ENCODE data around the gene ARL15. TPM values are rescaled to one million over a fixed set of nuclear protein-coding genes. Genes with fewer than 3 reads are reported as not detected.

Gene ARL15
- total and polyA plus RNA-seq, 9 of the 15 experiments (the other 6 are each of a cell fraction or from before 2014, with no cell fraction given), result 18.5 to 80.4 (median 57.0) TPM

DNA sequence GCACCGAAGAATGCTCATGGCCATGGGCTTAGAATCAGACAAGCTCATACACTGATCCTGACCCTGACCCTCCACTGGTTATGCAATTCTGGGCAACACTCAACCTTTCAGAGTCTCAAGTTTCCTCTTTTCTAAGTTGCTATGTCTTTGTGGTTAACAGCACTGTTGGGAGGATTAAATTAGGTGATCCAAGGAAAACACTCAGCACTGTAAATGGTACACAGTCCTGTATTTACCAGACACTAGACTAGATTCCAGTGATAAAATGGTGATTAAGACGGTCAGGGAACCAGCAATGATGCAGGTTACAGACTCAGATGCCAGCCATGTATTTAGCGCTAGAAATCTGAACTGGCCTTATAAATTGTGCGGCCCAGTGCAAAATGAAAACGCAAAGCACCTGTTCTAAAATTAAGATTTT is 8.1 kb downstream of the ARL15 start (continued):
- TF ChIP-seq, protein P1, sequence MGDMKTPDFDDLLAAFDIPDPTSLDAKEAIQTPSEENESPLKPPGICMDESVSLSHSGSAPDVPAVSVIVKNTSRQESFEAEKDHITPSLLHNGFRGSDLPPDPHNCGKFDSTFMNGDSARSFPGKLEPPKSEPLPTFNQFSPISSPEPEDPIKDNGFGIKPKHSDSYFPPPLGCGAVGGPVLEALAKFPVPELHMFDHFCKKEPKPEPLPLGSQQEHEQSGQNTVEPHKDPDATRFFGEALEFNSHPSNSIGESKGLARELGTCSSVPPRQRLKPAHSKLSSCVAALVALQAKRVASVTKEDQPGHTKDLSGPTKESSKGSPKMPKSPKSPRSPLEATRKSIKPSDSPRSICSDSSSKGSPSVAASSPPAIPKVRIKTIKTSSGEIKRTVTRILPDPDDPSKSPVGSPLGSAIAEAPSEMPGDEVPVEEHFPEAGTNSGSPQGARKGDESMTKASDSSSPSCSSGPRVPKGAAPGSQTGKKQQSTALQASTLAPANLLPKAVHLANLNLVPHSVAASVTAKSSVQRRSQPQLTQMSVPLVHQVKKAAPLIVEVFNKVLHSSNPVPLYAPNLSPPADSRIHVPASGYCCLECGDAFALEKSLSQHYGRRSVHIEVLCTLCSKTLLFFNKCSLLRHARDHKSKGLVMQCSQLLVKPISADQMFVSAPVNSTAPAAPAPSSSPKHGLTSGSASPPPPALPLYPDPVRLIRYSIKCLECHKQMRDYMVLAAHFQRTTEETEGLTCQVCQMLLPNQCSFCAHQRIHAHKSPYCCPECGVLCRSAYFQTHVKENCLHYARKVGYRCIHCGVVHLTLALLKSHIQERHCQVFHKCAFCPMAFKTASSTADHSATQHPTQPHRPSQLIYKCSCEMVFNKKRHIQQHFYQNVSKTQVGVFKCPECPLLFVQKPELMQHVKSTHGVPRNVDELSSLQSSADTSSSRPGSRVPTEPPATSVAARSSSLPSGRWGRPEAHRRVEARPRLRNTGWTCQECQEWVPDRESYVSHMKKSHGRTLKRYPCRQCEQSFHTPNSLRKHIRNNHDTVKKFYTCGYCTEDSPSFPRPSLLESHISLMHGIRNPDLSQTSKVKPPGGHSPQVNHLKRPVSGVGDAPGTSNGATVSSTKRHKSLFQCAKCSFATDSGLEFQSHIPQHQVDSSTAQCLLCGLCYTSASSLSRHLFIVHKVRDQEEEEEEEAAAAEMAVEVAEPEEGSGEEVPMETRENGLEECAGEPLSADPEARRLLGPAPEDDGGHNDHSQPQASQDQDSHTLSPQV (IDR thresholded peaks at IDR 0.05), result 0 out of 2 replicates have a peak, but pooled peaks have one; percentile 4
- TF ChIP-seq CAMTA2 (CRISPR knock-in tag; conservative IDR thresholded peaks at IDR 0.05) (no peak), COPS2 (conservative IDR thresholded peaks at IDR 0.05) (no peak), TAL1 (IDR thresholded peaks at IDR 0.05) (no peak), PTTG1 (tag; IDR thresholded peaks at IDR 0.05; ENCODE audit: low read depth) (no peak), ARID1B (IDR thresholded peaks at IDR 0.05) (peak; percentile 43), C11orf30 (IDR thresholded peaks at IDR 0.05; ENCODE audit: low read depth) (no peak), PML (IDR thresholded peaks at IDR 0.05; ENCODE audit: low read length) (no peak; the same call in 1 of the 2 replicates), TBL1XR1 (IDR thresholded peaks at IDR 0.05; ENCODE audit: low read length in 2 of 2) (peak in 1 of 2 experiments; percentile 76; a peak in 2 of 4 replicates), SMARCC2 (IDR thresholded peaks at IDR 0.05; ENCODE audit: low read depth) (no peak), ZNF184 (CRISPR knock-in tag; IDR thresholded peaks at IDR 0.05) (no peak), ZBED1 (IDR thresholded peaks at IDR 0.05) (no peak), ZNF408 (CRISPR knock-in tag; IDR thresholded peaks at IDR 0.05; ENCODE audit: low read depth) (no peak), MTA3 (IDR thresholded peaks at IDR 0.05; ENCODE audit: borderline replicate concordance) (no peak), ZNF165 (CRISPR knock-in tag; IDR thresholded peaks at IDR 0.05; ENCODE audit: borderline replicate concordance) (no peak), RCOR1 (IDR thresholded peaks at IDR 0.05; ENCODE audit: borderline replicate concordance in 1 of 2, low read depth in 2 of 2, low read length in 2 of 2) (0 out of 4 replicates have a peak, but pooled peaks of 1 of the 2 experiments have one; percentile 25)
- TF ChIP-seq, protein P2, sequence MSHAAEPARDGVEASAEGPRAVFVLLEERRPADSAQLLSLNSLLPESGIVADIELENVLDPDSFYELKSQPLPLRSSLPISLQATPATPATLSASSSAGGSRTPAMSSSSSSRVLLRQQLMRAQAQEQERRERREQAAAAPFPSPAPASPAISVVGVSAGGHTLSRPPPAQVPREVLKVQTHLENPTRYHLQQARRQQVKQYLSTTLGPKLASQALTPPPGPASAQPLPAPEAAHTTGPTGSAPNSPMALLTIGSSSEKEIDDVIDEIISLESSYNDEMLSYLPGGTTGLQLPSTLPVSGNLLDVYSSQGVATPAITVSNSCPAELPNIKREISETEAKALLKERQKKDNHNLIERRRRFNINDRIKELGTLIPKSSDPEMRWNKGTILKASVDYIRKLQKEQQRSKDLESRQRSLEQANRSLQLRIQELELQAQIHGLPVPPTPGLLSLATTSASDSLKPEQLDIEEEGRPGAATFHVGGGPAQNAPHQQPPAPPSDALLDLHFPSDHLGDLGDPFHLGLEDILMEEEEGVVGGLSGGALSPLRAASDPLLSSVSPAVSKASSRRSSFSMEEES (CRISPR knock-in tag; IDR thresholded peaks at IDR 0.05), result no peak
- TF ChIP-seq, protein P3, sequence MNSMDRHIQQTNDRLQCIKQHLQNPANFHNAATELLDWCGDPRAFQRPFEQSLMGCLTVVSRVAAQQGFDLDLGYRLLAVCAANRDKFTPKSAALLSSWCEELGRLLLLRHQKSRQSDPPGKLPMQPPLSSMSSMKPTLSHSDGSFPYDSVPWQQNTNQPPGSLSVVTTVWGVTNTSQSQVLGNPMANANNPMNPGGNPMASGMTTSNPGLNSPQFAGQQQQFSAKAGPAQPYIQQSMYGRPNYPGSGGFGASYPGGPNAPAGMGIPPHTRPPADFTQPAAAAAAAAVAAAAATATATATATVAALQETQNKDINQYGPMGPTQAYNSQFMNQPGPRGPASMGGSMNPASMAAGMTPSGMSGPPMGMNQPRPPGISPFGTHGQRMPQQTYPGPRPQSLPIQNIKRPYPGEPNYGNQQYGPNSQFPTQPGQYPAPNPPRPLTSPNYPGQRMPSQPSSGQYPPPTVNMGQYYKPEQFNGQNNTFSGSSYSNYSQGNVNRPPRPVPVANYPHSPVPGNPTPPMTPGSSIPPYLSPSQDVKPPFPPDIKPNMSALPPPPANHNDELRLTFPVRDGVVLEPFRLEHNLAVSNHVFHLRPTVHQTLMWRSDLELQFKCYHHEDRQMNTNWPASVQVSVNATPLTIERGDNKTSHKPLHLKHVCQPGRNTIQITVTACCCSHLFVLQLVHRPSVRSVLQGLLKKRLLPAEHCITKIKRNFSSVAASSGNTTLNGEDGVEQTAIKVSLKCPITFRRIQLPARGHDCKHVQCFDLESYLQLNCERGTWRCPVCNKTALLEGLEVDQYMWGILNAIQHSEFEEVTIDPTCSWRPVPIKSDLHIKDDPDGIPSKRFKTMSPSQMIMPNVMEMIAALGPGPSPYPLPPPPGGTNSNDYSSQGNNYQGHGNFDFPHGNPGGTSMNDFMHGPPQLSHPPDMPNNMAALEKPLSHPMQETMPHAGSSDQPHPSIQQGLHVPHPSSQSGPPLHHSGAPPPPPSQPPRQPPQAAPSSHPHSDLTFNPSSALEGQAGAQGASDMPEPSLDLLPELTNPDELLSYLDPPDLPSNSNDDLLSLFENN (IDR thresholded peaks at IDR 0.05; ENCODE audit: low read depth in 2 of 2, low read length in 2 of 2), result no peak
- TF ChIP-seq, protein P4, sequence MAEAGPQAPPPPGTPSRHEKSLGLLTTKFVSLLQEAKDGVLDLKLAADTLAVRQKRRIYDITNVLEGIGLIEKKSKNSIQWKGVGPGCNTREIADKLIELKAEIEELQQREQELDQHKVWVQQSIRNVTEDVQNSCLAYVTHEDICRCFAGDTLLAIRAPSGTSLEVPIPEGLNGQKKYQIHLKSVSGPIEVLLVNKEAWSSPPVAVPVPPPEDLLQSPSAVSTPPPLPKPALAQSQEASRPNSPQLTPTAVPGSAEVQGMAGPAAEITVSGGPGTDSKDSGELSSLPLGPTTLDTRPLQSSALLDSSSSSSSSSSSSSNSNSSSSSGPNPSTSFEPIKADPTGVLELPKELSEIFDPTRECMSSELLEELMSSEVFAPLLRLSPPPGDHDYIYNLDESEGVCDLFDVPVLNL (CRISPR knock-in tag; IDR thresholded peaks at IDR 0.05; ENCODE audit: low read depth), result no peak
- TF ChIP-seq, protein P5, sequence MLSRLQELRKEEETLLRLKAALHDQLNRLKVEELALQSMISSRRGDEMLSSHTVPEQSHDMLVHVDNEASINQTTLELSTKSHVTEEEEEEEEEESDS (CRISPR knock-in tag; IDR thresholded peaks at IDR 0.05), result no peak

Data from K562 (cell line).